Breast epithelium (tissue), 3 donors: ENCODE results near the gene PIK3CB.

Experiments
- CTCF ChIP-seq, 3 donors: fragments of 450-650 bp; IDR thresholded peaks; one replicate each; pipeline ENCODE4 v1.5.1; 2016 to 2017; ENCODE audit warnings: antibody characterized with exemption in 3 of 3, mild to moderate bottlenecking in 3 of 3, moderate library complexity in 3 of 3
- POLR2A ChIP-seq: fragments of 450-650 bp; IDR thresholded peaks from one replicate; pipeline ENCODE4 v1.6.1; 2016; ENCODE audit warnings: antibody characterized with exemption, mild to moderate bottlenecking, moderate library complexity
- POLR2AphosphoS5 ChIP-seq, 3 donors: sonication (generic); formaldehyde crosslinking; IDR thresholded peaks; one replicate each; pipeline ENCODE4 v1.6.1; 2017; ENCODE audit warnings: antibody characterized with exemption in 3 of 3

GRCh38 chr3:138879541-138880380 is 45.0 kb upstream of the PIK3CB start:
- TF ChIP-seq CTCF (IDR thresholded peaks at IDR 0.05) (no peak), POLR2AphosphoS5 (IDR thresholded peaks at IDR 0.05) (no peak), POLR2A (no peak)
